HG03439 (cell line): ENCODE results near the gene OR3A2.
"Not testable (repeated sequence)": the region's sequence is repeated elsewhere in the genome, so short reads cannot be mapped to it uniquely, and the experiment has no call there.

ENCODE experiments used
- ATAC-seq: cut with Tn5 transposase; IDR thresholded peaks from one replicate; pipeline ENCODE4 v1.9.1; 2021; ENCODE audit warnings: mild to moderate bottlenecking, moderate library complexity; ENCODE audit not compliant: unreplicated experiment

OR3A2 gene

GRCh38 chr17:3385869-3386816, at the start of gene OR3A2:
Gene OR3A2, minus strand, starts transcription at chr17:3386308.
- ATAC-seq: no peak

- ATAC-seq: no peak
Observed at GRCh38 chr17:3433741-3434140, 47.6 kb upstream of the OR3A2 start, which contains the start of gene OR1E2. Gene OR1E2, minus strand, starts transcription at chr17:3433841. Its CDS starts 0 bp downstream, at chr17:3433841.

DNA sequence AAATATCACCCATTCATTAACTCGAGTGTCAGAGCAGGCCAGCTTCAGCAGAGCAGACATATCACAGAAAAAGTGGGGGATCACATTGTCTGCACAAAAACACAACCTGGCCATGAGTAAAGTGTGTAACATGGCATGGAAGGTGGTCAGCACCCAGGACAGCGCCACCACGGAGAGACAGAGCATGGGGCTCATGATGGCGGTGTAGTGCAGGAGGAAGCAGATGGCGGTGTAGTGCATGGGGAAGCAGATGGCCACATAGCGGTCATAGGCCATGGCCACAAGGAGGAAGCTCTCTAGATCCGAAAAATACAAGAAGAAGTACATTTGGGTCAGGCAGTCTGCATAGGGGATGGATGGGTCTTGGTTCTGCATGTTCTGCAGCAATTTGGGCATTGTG, 47.1 kb upstream of the OR3A2 start:
- not testable (repeated sequence) for ATAC-seq

DNA sequence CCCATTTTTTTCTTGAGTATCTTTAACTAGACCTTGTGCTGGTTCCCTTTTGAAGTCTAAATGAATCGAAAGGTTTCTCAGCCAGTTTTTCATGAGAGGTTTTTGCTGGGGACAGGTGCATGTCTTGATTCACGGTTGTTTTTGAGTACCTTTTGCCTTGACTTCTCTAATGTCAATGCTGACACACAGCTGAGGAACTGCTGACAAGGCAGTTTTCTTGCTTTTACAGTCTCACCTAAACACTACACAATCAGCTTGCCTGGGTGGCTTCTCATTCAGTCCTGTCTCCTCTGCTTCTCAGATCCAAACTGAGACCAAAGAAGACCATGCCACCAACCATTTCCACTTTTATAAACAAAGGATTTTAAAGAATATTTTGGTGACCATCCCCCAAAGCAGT, 32.1 kb upstream of the OR3A2 start:
- ATAC-seq: no peak

- no peak for ATAC-seq
Observed at GRCh38 chr17:3415610-3416009, 29.5 kb upstream of the OR3A2 start.

- not testable (repeated sequence) for ATAC-seq
Observed at GRCh38 chr17:3412216-3412615, 26.1 kb upstream of the OR3A2 start.

DNA sequence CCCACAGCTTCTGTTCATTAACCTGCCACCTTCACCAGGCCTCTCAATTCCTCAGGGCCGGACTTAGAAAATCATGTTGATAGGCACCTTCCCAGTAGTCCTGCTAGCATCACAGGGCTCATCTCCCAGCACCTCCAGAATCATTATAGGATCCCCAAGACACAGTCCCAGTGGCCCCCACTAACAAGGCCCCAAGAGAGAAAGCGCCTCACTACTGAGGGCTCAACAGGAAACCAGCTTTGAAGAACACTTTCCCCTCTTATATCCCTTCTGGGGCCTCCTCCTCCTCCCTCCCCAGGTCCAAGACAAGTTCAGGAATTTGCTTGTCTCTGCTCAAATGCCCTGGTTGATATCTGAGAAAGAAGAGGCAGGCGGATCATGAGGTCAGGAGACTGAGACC, 25.0 kb upstream of the OR3A2 start, which contains the start of gene OR3A3:
TSS of gene OR3A3 (plus strand) at position 301 of the 400 bp plus-strand sequence.
- no peak for ATAC-seq

DNA sequence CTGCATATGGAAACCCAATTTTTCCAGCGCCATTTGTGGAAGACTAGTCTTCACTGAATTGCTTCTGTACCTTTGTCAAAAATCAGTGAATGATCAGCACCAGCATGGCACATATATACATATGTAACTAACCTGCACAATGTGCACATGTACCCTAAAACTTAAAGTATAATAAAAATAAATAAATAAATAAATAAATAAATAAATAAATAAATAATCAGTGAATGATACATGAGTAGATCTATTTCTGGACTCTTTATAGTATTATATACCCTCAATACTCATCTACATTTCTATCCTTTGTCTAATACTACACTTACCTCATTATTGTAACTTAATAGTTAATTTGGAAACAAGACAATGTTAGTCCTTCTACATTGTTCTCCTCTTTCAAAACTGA, 17.7 kb upstream of the OR3A2 start:
- not testable (repeated sequence) for ATAC-seq

GRCh38 chr17:3401786-3402185, 15.7 kb upstream of the OR3A2 start:
- no peak for ATAC-seq

GRCh38 chr17:3400055-3400454, 13.9 kb upstream of the OR3A2 start:
- ATAC-seq: no peak

DNA sequence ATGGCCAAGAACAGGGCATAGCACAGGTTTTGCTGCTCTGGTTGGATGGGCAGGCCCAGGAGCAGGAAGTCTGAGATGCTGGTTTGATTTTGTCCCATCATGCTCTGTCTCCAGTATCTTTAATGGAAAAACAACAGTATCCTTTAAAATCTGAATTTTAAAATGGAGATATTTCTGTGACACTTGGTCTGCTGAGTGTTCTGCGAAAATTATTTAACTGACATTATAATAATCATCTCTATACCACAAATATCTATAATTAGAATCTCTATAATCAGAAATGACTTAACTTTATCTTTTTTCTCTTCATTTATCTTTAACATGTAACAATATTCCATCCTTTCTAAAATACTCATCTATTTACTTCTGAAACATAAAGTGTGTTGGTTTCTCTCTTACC, 12.2 kb upstream of the OR3A2 start, which contains the start of gene OR1E1:
TSS of gene OR1E1 (minus strand) at position 101 of the 400 bp plus-strand sequence. CDS start at position 101, 0 bp downstream.
- no peak for ATAC-seq

- ATAC-seq: not testable (repeated sequence)
Observed at GRCh38 chr17:3397801-3398200, 11.7 kb upstream of the OR3A2 start.

DNA sequence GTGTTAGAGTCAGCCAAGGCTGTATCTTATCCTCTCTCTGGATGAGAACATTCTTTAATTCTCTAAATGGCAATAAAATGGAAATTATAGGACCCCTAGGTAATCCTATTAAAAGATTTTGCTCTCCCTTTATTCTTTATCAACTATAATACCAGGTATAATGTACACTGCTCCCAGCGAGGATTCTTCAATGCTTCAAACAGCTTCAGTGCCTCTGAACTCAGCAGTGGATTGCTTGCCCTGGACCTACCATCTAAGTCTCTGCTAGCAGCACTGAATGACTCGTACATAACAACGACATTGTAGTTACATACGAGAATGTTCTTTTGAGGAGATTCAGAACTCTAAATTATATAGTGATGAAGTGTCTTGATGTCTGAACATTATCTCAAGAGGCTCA, 3.7 kb upstream of the OR3A2 start:
- ATAC-seq: no peak

- ATAC-seq: no peak
Observed at GRCh38 chr17:3381957-3382356, 4.2 kb downstream of the OR3A2 start.

DNA sequence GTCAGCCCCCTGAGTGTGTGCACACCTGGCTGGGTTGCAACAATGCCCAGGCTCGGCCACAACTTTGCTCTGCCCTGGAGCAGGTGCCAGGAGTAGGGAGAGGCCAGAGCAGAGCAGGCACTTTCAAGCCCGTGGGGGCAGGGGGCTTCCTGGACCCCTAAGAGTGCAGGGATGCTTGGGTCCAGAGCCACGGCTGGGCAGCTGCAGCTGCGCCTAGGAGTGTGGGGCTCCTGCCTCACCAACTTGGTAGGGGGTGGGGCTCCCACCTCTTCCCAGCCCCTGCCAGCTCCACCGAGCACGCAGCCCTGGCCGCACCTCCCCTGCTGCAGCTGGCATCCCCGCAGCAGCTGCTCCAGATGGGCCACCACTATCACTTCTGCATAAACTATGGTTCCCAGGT, 7.8 kb downstream of the OR3A2 start:
- no peak for ATAC-seq

DNA sequence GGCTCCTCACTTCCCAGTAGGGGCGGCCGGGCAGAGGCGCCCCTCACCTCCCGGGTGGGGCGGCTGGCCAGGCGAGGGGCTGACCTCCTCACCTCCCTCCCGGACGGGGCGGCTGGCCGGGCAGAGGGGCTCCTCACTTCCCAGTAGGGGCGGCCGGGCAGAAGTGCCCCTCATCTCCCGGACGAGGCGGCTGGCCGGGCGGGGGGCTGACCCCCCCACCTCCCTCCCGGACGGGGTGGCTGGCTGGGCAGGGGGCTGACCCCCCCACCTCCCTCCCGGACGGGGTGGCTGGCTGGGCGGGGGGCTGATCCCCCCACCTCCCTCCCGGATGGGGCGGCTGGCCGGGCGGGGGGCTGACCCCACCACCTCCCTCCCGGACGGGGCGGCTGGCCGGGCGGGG, 14.9 kb downstream of the OR3A2 start:
- ATAC-seq: not testable (repeated sequence)

- not testable (repeated sequence) for ATAC-seq
Observed at GRCh38 chr17:3342782-3343181, 43.3 kb downstream of the OR3A2 start.

DNA sequence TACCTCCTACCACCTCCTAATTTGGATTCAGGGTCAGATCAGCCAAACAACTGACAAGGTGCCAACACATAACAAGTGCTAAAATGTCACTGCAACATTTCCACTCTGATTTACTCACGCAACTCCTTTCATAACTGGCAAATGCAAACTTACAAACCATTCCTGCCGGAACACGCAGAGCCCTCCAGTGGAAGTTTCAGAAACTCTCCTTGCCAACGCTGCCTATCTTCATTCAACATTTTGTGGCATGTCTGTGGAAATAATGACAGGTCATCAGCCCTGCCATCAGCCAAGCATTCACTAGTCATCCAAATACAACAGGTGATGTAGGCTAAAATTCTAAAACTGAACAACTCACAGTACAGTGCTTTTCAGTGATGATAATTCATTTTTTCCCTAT, 50.2 kb downstream of the OR3A2 start:
- ATAC-seq: no peak

GRCh38 chr17:3318336-3318735, 67.8 kb downstream of the OR3A2 start:
- ATAC-seq: no peak

- ATAC-seq: no peak
Observed at GRCh38 chr17:3316836-3317235, 69.3 kb downstream of the OR3A2 start.

DNA sequence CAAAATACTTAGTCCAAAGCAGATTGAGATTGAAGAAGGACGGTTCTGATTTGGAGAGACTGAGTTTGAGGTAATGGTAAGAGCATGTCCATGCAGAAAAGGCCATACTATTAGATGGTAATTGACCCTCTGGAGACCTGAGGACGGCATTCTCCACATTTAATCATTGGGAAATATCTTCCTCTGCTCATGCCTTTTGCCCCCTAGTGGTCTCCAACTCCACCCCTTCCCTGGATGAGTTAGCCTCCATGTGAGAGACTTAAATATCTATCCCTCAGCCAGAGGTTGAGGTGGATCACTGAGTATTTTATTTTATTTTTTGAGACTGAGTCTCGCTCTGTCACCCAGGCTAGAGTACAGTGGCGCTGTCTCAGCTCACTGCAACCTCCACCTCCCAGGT, 77.5 kb downstream of the OR3A2 start:
- no peak for ATAC-seq

GRCh38 chr17:3298260-3298659, 87.8 kb downstream of the OR3A2 start, which contains the start of gene OR3A1:
Gene OR3A1, minus strand, starts transcription at chr17:3298360. Its CDS starts 5,778 bp downstream, at chr17:3292582.
- ATAC-seq: no peak
